Raji (cell line): Measurements from ENCODE around the gene TMEM190.
A peak's percentile ranks its signal among the peaks of the same experiment; 100 is the strongest.

ENCODE experiments used
- POLR2A ChIP-seq: IDR thresholded peaks from 2 replicates; pipeline ENCODE4 v1.6.1; 2011; ENCODE audit warnings: low read depth, low read length, control low read depth; ENCODE audit not compliant: insufficient read depth

Gene TMEM190

GRCh38 chr19:55391702-55392615 lies 15.3 kb downstream of the TMEM190 start:
- TF ChIP-seq POLR2A = no peak

- no peak for TF ChIP-seq POLR2A
Observed at GRCh38 chr19:55392820-55393761, 16.5 kb downstream of the TMEM190 start.

DNA sequence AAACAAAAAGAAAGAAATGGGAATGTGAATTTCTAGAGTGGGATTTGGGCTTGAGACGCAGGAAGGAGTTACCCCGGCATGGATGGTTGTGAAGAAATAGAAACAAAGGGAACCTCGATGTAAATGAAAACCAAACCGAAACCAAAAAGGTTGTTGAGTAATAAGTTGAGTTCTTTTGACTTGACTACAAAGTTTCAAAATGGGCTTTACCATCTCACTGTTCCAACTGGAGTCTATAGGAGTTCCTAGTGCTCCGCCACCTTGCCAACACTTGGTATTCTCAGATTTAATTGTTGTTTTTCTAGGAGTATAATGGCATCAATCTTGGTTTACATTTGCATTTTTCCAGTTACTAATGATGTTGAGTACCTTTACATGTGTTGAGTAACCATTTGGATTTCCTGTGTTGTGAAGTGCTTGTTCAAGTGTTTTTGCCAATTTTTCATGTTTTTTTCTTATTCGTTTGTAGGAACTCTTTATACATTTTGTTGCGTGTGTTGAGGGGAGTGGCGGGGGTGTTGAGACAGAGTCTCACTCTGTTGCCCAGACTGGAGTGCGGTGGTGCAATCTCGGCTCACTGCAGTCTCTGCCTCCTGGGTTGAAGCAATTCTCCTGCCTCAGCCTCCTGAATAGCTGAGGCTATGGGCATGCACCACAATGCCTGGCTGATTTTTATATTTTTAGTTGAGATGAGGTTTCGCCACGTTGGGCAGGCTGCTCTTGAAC lies 21.7 kb downstream of the TMEM190 start:
- no peak for TF ChIP-seq POLR2A

GRCh38 chr19:55400281-55401087 lies 23.9 kb downstream of the TMEM190 start:
- no peak for TF ChIP-seq POLR2A

- TF ChIP-seq POLR2A = no peak
Observed at GRCh38 chr19:55402509-55402908, 25.9 kb downstream of the TMEM190 start.

GRCh38 chr19:55405638-55406037 lies 29.0 kb downstream of the TMEM190 start:
- TF ChIP-seq POLR2A = no peak

- TF ChIP-seq POLR2A = no peak
Observed at GRCh38 chr19:55406091-55406825, 29.6 kb downstream of the TMEM190 start.

- no peak for TF ChIP-seq POLR2A
Observed at GRCh38 chr19:55406826-55407549, 30.4 kb downstream of the TMEM190 start.

- peak; percentile 94 for TF ChIP-seq POLR2A
Observed at GRCh38 chr19:55407550-55407799, 30.8 kb downstream of the TMEM190 start, which contains the start of gene UBE2S. TSS of gene UBE2S (minus strand) at chr19:55407788. CDS start at chr19:55407589, 199 bp downstream.

DNA sequence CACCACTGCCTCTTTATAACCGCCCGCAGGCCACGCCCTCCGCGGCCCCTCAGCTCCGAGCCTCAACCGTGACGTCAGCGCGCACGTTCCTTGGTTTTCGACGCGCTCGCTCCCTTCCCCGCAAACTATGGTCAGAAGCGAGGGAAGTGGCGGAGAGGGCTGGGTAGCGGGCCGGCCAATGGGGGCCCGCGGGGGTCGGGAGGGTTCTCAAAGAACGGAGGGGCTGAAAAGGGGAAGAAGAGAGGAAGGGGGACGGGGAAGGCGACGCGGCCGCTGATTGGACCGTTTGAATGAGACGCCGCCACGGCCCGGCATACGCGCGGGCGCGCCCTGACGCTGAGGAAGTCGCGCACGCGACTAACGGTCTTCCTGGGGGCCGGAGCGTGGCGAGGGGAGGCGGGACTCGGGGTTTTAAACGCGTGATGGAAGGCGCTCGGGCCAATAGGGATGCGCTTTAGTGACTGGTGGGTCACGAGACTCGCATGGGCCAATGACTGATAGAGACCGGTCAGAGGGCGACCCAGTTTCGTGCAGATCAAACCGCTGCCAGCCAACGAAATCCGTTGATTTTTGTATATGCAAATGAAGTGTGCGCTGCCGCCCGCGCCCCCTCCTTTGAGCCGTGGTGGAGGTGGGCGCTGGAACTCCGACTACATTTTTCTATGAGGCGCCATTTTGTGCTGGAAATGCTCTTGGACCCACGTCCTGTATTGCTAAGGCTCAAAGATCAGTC lies 31.3 kb downstream of the TMEM190 start:
- TF ChIP-seq POLR2A = peak; percentile 55

- TF ChIP-seq POLR2A = no peak
Observed at GRCh38 chr19:55408533-55408872, 31.9 kb downstream of the TMEM190 start.

DNA sequence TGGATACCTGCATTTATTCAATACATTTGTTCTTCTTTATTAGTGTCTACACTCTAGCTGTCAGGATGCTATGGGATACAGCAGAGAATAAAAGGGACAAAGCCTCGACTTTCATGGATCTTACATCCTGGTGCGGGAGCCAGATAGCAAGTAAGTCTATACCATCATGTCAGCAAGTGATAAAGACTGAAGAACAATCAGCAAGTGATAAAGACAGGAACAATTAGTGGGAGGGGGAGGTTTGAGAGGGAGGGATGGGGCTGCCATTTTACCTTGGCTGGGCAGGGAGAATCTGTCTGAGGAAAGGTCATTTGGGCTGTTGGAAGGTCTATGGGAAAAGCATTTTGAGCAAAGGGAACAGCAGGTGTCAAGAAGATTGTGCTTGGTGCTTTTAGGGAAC lies 33.5 kb downstream of the TMEM190 start:
- no peak for TF ChIP-seq POLR2A

DNA sequence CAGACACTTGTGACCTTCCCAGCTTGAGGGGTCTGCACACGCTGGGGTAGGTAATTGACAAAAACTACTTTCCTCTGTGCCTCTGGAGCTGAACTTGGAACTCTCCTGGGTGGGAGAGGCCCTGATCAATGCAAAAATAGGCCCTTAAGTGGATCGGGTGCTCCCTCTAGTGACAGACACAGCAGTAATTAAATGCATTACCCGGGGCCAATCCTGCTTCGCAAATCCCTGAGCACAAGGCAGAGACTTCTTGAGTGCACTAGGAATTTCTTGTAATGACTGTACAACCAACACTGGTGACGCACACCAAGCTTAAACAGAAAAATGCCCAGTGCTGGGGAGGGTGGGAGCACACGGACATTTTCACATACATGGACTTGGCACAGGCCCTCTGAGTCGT lies 41.6 kb downstream of the TMEM190 start:
- TF ChIP-seq POLR2A = no peak
